ENCODE data around the gene ANKRD28.

ANKRD28 gene

DNA sequence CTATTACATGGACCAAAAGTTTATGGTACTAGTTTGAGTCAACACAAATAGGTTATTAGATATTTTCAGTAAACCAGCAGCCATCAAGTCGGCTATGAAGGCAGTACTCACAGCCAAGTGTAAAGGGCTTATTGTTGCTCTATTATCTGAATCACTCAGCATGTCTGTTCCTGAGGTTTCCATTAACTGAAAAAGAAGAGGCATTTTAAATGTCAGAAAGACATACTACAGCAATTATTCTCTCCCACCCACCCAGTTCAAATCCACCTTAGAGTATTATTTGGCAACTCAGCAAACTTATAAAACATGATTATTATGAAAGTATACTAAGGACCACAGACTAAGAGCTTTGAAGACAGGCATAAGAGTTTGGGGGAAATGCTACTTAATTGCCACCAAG lies 103.2 kb downstream of the ANKRD28 start:
- no peak for DNase-seq
- H3K4me1 ChIP-seq (ENCODE audit: control insufficient read depth, low read depth, low read length): no peaks in the 10 kb centered on the region
- H3K79me1 ChIP-seq (ENCODE audit: low read length): no peaks in the 10 kb centered on the region
- H3K79me2 ChIP-seq (ENCODE audit: control insufficient read depth, insufficient read depth, low read length): no peaks in the 10 kb centered on the region
- H3K4ac ChIP-seq (ENCODE audit: low read depth, low read length): no peak overlapping the region
- no peak overlapping the region for H4K8ac ChIP-seq (ENCODE audit: low read depth, low read length)
- no peak overlapping the region for H2BK120ac ChIP-seq (ENCODE audit: low read depth, low read length)
- H4K5ac ChIP-seq (ENCODE audit: low read length): no peak overlapping the region
- no peak overlapping the region for H3K4me3 ChIP-seq (ENCODE audit: low read length)
- no peak overlapping the region for H3K23ac ChIP-seq (ENCODE audit: low read length)
- H3K4me2 ChIP-seq (ENCODE audit: low read length): no peak overlapping the region
- H3K56ac ChIP-seq (ENCODE audit: low read length): no peak overlapping the region
- no peaks in the 10 kb centered on the region for H3K27me3 ChIP-seq (ENCODE audit: insufficient read depth, low read length, poor library complexity)
- H2BK15ac ChIP-seq (replicated peaks; ENCODE audit: low read depth): no peak overlapping the region
- no CpG with 5 or more reads among the region's 1 CpG for WGBS (ENCODE audit: extremely low coverage, insufficient coverage, low lambda C conversion rate)
- H3K18ac ChIP-seq (ENCODE audit: low read length): no peak overlapping the region
- H3K9ac ChIP-seq (ENCODE audit: low read length): no peak overlapping the region
- H3K36me3 ChIP-seq (ENCODE audit: control insufficient read depth, insufficient read depth, low read length): no peaks in the 10 kb centered on the region
- no peak overlapping the region for H3K27ac ChIP-seq (ENCODE audit: low read depth, low read length)
- no peak overlapping the region for H2BK5ac ChIP-seq (ENCODE audit: low read length)
- no peak overlapping the region for H2AK5ac ChIP-seq (ENCODE audit: low read length)

DNA sequence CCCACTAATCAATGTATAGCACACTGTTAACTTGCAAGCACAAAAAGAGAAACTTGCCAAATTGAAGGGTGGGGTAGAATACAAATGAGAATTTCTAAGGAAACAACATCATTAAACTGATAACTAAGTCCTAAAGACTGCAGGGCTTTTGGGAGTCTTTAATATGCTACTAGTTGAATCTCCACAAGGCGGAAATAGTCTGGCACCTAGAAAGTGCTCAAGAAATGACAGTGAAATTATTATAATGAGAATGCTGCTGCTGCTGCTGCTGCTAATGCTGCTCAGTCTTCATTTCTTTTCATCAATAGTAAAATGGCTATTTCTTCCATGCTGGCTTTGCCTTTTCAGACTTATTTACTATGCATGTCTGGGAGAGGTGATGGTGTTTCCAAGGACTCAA lies 104.4 kb downstream of the ANKRD28 start:
- no peak overlapping the region for H3K18ac ChIP-seq (ENCODE audit: low read length)
- no peak overlapping the region for H2BK15ac ChIP-seq (replicated peaks; ENCODE audit: low read depth)
- H3K4me3 ChIP-seq (ENCODE audit: low read length): no peak overlapping the region
- H4K8ac ChIP-seq (ENCODE audit: low read depth, low read length): no peak overlapping the region
- H3K79me2 ChIP-seq (ENCODE audit: control insufficient read depth, insufficient read depth, low read length): no peaks in the 10 kb centered on the region
- H2BK5ac ChIP-seq (ENCODE audit: low read length): no peak overlapping the region
- H3K23ac ChIP-seq (ENCODE audit: low read length): no peak overlapping the region
- H3K79me1 ChIP-seq (ENCODE audit: low read length): no peaks in the 10 kb centered on the region
- DNase-seq: peak; percentile 9
- no peak overlapping the region for H2AK5ac ChIP-seq (ENCODE audit: low read length)
- H3K36me3 ChIP-seq (ENCODE audit: control insufficient read depth, insufficient read depth, low read length): no peaks in the 10 kb centered on the region
- no peak overlapping the region for H3K4me2 ChIP-seq (ENCODE audit: low read length)
- H3K4me1 ChIP-seq (ENCODE audit: control insufficient read depth, low read depth, low read length): no peaks in the 10 kb centered on the region
- no CpG with 5 or more reads among the region's 1 CpG for WGBS (ENCODE audit: extremely low coverage, insufficient coverage, low lambda C conversion rate)
- no peak overlapping the region for H2BK120ac ChIP-seq (ENCODE audit: low read depth, low read length)
- no peak overlapping the region for H3K4ac ChIP-seq (ENCODE audit: low read depth, low read length)
- H4K5ac ChIP-seq (ENCODE audit: low read length): no peak overlapping the region
- H3K27ac ChIP-seq (ENCODE audit: low read depth, low read length): no peak overlapping the region
- no peak overlapping the region for H3K56ac ChIP-seq (ENCODE audit: low read length)
- no peak overlapping the region for H3K9ac ChIP-seq (ENCODE audit: low read length)
- no peaks in the 10 kb centered on the region for H3K27me3 ChIP-seq (ENCODE audit: insufficient read depth, low read length, poor library complexity)

DNA sequence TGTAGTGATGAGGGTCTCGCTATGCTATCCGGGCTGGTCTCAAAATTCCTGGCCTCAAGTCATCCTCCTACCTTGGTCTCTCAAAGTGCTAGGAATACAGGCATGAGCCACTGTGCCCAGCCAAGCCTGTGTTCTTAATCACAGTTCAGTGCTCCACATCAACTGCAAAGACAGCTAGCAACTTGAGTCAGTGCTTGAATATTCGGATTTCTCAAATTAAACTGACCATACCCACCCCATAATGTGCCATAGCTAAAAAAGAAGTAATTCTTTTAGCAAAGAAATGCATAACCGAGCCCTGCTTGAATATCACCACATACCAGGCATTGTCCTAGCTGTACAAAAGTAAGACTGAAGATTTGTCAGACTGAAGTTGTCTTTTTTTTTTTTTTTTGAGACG lies 107.0 kb downstream of the ANKRD28 start:
- Histone ChIP-seq H3K79me1 (ENCODE audit: low read length) (no peaks in the 10 kb centered on the region), H3K4me2 (ENCODE audit: low read length) (no peak overlapping the region), H3K27me3 (ENCODE audit: insufficient read depth, low read length, poor library complexity) (no peaks in the 10 kb centered on the region), H3K56ac (ENCODE audit: low read length) (no peak overlapping the region), H3K27ac (ENCODE audit: low read depth, low read length) (no peak overlapping the region), H3K9ac (ENCODE audit: low read length) (no peak overlapping the region), H2AK5ac (ENCODE audit: low read length) (no peak overlapping the region), H3K4me3 (ENCODE audit: low read length) (no peak overlapping the region), H3K36me3 (ENCODE audit: control insufficient read depth, insufficient read depth, low read length) (no peaks in the 10 kb centered on the region), H2BK15ac (replicated peaks; ENCODE audit: low read depth) (no peak overlapping the region), H4K8ac (ENCODE audit: low read depth, low read length) (no peak overlapping the region), H3K79me2 (ENCODE audit: control insufficient read depth, insufficient read depth, low read length) (no peaks in the 10 kb centered on the region), H4K5ac (ENCODE audit: low read length) (no peak overlapping the region), H3K23ac (ENCODE audit: low read length) (no peak overlapping the region), H2BK120ac (ENCODE audit: low read depth, low read length) (no peak overlapping the region), H3K4ac (ENCODE audit: low read depth, low read length) (no peak overlapping the region), H3K18ac (ENCODE audit: low read length) (no peak overlapping the region), H3K4me1 (ENCODE audit: control insufficient read depth, low read depth, low read length) (no peaks in the 10 kb centered on the region), H2BK5ac (ENCODE audit: low read length) (no peak overlapping the region)
- no CpG with 5 or more reads among the region's 5 CpGs for WGBS (ENCODE audit: extremely low coverage, insufficient coverage, low lambda C conversion rate)
- no peak for DNase-seq

DNA sequence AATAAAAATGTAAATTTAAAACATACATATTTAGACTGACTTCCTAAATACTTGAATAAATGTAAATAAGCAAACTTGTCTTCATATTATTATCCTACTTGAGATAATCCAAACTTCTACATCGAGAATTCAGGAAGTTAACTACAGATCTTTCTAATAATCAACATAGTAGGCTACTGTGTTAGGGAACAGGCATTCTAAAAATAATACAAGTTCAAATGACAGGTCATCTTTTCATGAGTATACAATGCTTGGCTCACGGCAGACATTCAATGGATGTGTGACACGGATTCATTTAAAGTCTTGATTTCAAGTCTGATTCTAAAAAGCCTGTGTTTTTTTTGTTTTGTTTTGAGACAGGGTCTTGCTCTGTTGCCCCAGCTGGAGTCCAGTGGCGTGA lies 107.5 kb downstream of the ANKRD28 start:
- WGBS (ENCODE audit: extremely low coverage, insufficient coverage, low lambda C conversion rate): no CpG with 5 or more reads among the region's 4 CpGs
- no peaks in the 10 kb centered on the region for H3K27me3 ChIP-seq (ENCODE audit: insufficient read depth, low read length, poor library complexity)
- no peak overlapping the region for H3K4me3 ChIP-seq (ENCODE audit: low read length)
- H2BK5ac ChIP-seq (ENCODE audit: low read length): no peak overlapping the region
- no peaks in the 10 kb centered on the region for H3K4me1 ChIP-seq (ENCODE audit: control insufficient read depth, low read depth, low read length)
- no peak overlapping the region for H2AK5ac ChIP-seq (ENCODE audit: low read length)
- H4K5ac ChIP-seq (ENCODE audit: low read length): no peak overlapping the region
- H3K4ac ChIP-seq (ENCODE audit: low read depth, low read length): no peak overlapping the region
- H3K36me3 ChIP-seq (ENCODE audit: control insufficient read depth, insufficient read depth, low read length): no peaks in the 10 kb centered on the region
- H3K27ac ChIP-seq (ENCODE audit: low read depth, low read length): no peak overlapping the region
- no peak overlapping the region for H3K56ac ChIP-seq (ENCODE audit: low read length)
- H3K4me2 ChIP-seq (ENCODE audit: low read length): no peak overlapping the region
- no peak overlapping the region for H3K9ac ChIP-seq (ENCODE audit: low read length)
- no peak overlapping the region for H3K18ac ChIP-seq (ENCODE audit: low read length)
- DNase-seq: no peak
- no peaks in the 10 kb centered on the region for H3K79me1 ChIP-seq (ENCODE audit: low read length)
- H3K23ac ChIP-seq (ENCODE audit: low read length): no peak overlapping the region
- H2BK15ac ChIP-seq (replicated peaks; ENCODE audit: low read depth): no peak overlapping the region
- no peak overlapping the region for H2BK120ac ChIP-seq (ENCODE audit: low read depth, low read length)
- H4K8ac ChIP-seq (ENCODE audit: low read depth, low read length): no peak overlapping the region
- H3K79me2 ChIP-seq (ENCODE audit: control insufficient read depth, insufficient read depth, low read length): no peaks in the 10 kb centered on the region

DNA sequence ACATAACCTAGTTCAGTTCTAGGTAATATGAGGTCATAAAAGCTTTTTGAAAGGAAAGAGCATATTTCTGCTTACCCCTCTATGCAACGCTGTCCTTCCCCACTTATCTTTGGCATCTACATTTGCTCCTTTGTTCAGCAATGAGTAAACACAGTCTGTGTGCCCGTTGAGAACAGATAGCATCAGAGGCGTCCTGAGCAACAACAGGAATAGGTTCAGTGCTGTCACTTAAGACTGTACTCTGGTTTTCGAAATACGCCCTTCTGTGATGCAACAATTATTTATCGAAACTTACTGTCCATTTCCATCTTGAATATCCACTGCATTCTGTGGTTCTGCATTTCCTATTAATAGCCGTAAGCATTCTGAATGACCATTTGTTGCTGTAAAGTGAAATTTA lies 111.9 kb downstream of the ANKRD28 start:
- Histone ChIP-seq H2AK5ac (ENCODE audit: low read length) (no peak overlapping the region), H4K5ac (ENCODE audit: low read length) (no peak overlapping the region), H3K79me2 (ENCODE audit: control insufficient read depth, insufficient read depth, low read length) (no peaks in the 10 kb centered on the region), H3K4me3 (ENCODE audit: low read length) (no peak overlapping the region), H2BK15ac (replicated peaks; ENCODE audit: low read depth) (no peak overlapping the region), H2BK120ac (ENCODE audit: low read depth, low read length) (no peak overlapping the region), H3K23ac (ENCODE audit: low read length) (no peak overlapping the region), H2BK5ac (ENCODE audit: low read length) (no peak overlapping the region), H3K27me3 (ENCODE audit: insufficient read depth, low read length, poor library complexity) (no peaks in the 10 kb centered on the region), H3K4ac (ENCODE audit: low read depth, low read length) (no peak overlapping the region), H3K56ac (ENCODE audit: low read length) (no peak overlapping the region), H3K36me3 (ENCODE audit: control insufficient read depth, insufficient read depth, low read length) (peaks cover 2% of the 10 kb centered on the region), H3K4me2 (ENCODE audit: low read length) (no peak overlapping the region), H3K9ac (ENCODE audit: low read length) (no peak overlapping the region), H3K27ac (ENCODE audit: low read depth, low read length) (no peak overlapping the region), H4K8ac (ENCODE audit: low read depth, low read length) (no peak overlapping the region), H3K4me1 (ENCODE audit: control insufficient read depth, low read depth, low read length) (no peaks in the 10 kb centered on the region), H3K18ac (ENCODE audit: low read length) (no peak overlapping the region), H3K79me1 (ENCODE audit: low read length) (no peaks in the 10 kb centered on the region)
- DNase-seq: no peak
- no CpG with 5 or more reads among the region's 7 CpGs for WGBS (ENCODE audit: extremely low coverage, insufficient coverage, low lambda C conversion rate)

DNA sequence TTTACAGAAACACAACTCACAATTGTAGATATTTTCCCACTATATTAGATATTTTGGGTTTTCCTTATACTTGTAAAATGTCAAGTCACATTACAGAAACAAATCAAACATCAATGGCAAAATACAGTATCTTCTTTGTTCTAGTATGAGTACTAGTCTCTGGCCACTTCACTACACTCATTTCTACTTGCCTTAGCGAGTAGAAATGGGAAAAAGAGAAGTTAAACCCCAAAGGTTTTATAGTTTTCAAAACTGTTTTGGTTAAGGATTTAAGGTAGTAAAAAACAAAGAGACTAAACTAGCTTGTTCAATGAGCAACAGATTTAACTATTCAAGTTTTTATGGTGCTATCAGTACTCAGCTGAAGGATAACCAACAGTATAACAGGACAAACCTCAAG lies 114.5 kb downstream of the ANKRD28 start:
- Histone ChIP-seq H2BK120ac (ENCODE audit: low read depth, low read length) (no peak overlapping the region), H3K18ac (ENCODE audit: low read length) (no peak overlapping the region), H3K23ac (ENCODE audit: low read length) (no peak overlapping the region), H3K4ac (ENCODE audit: low read depth, low read length) (no peak overlapping the region), H3K4me3 (ENCODE audit: low read length) (no peak overlapping the region), H3K79me1 (ENCODE audit: low read length) (no peaks in the 10 kb centered on the region), H4K5ac (ENCODE audit: low read length) (no peak overlapping the region), H3K27ac (ENCODE audit: low read depth, low read length) (no peak overlapping the region), H2BK5ac (ENCODE audit: low read length) (no peak overlapping the region), H2BK15ac (replicated peaks; ENCODE audit: low read depth) (no peak overlapping the region), H3K79me2 (ENCODE audit: control insufficient read depth, insufficient read depth, low read length) (no peaks in the 10 kb centered on the region), H3K56ac (ENCODE audit: low read length) (no peak overlapping the region), H3K4me1 (ENCODE audit: control insufficient read depth, low read depth, low read length) (no peaks in the 10 kb centered on the region), H3K9ac (ENCODE audit: low read length) (no peak overlapping the region), H3K4me2 (ENCODE audit: low read length) (no peak overlapping the region), H3K27me3 (ENCODE audit: insufficient read depth, low read length, poor library complexity) (no peaks in the 10 kb centered on the region), H4K8ac (ENCODE audit: low read depth, low read length) (no peak overlapping the region), H3K36me3 (ENCODE audit: control insufficient read depth, insufficient read depth, low read length) (peaks cover 2% of the 10 kb centered on the region), H2AK5ac (ENCODE audit: low read length) (no peak overlapping the region)
- no CpG with 5 or more reads among the region's 1 CpG for WGBS (ENCODE audit: extremely low coverage, insufficient coverage, low lambda C conversion rate)
- DNase-seq: no peak

Data from mesendoderm (in vitro differentiated cells).